Tibial nerve (tissue), 4 donors: ENCODE results near the gene SLX1A.
"Not testable (repeated sequence)": the region's sequence is repeated elsewhere in the genome, so short reads cannot be mapped to it uniquely, and the experiment has no call there.

Experiments
- EP300 ChIP-seq, 2 donors: sonication (generic); formaldehyde crosslinking; IDR thresholded peaks; one replicate each; pipeline ENCODE4 v1.6.1; 2017; ENCODE audit warnings: antibody characterized with exemption in 2 of 2, mild to moderate bottlenecking in 1 of 2
- POLR2A ChIP-seq, 2 donors: fragments of 450-650 bp; IDR thresholded peaks; one replicate each; pipeline ENCODE4 v1.6.1; 2017; ENCODE audit warnings: antibody characterized with exemption in 2 of 2, mild to moderate bottlenecking in 2 of 2, moderate library complexity in 2 of 2
- TF ChIP-seq, protein P1 (sequence below), 5 experiments: fragments of 200-600 bp in 3 of 5; fragments of 450-650 bp in 2 of 5; sonication (generic) in 3 of 5; IDR thresholded peaks; one replicate each; pipeline ENCODE4 v1.5.1; 2016 to 2019; ENCODE audit warnings: antibody characterized with exemption in 5 of 5, mild to moderate bottlenecking in 3 of 5, moderate library complexity in 2 of 5

DNA sequence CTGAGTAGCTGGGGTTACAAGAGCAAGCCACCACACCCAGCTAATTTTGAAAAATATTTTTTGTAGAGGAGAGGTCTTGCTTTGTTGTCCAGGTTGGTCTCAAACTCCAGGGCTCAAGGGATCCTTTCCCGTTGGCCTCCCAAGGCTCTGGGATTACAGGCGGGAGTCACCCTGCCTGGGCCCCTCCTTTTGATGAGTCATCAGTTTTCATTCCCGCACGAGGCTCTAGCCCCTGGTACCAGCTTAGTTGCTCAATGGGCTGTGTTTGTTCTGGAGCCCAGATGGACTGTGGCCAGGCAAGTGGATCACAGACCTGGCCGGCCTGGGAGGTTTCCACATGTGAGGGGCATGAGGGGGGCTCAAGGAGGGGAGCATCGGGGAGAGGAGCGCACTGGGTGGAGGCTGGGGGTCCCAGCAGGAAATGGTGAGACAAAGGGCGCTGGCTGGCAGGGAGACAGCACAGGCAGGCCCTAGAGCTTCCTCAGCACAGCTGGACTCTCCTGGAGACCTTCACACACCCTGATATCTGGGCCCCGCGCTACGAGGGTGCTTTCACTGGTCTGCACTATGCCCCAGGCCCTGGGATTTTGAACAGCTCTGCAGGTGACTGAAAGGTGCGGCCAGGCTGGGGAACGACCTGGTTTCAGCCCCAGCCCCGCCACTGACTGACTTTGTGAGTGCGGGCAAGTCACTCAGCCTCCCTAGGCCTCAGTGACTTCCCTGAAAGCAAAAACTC is 6.1 kb downstream of the SLX1A start:
- TF ChIP-seq, protein P1, sequence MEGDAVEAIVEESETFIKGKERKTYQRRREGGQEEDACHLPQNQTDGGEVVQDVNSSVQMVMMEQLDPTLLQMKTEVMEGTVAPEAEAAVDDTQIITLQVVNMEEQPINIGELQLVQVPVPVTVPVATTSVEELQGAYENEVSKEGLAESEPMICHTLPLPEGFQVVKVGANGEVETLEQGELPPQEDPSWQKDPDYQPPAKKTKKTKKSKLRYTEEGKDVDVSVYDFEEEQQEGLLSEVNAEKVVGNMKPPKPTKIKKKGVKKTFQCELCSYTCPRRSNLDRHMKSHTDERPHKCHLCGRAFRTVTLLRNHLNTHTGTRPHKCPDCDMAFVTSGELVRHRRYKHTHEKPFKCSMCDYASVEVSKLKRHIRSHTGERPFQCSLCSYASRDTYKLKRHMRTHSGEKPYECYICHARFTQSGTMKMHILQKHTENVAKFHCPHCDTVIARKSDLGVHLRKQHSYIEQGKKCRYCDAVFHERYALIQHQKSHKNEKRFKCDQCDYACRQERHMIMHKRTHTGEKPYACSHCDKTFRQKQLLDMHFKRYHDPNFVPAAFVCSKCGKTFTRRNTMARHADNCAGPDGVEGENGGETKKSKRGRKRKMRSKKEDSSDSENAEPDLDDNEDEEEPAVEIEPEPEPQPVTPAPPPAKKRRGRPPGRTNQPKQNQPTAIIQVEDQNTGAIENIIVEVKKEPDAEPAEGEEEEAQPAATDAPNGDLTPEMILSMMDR (IDR thresholded peaks at IDR 0.05): not testable (repeated sequence)
- TF ChIP-seq POLR2A, EP300 (IDR thresholded peaks at IDR 0.05): not testable (repeated sequence)
